HuH-7 (cell line): ENCODE measurements around the gene FREY1.

Experiments used
- DNase-seq: peaks from one replicate; pipeline ENCODE4 v3.0.0; 2011; ENCODE audit warnings: low spot score

The FREY1 gene, protein sequence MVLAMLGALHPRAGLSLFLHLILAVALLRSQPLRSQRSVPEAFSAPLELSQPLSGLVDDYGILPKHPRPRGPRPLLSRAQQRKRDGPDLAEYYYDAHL

DNA sequence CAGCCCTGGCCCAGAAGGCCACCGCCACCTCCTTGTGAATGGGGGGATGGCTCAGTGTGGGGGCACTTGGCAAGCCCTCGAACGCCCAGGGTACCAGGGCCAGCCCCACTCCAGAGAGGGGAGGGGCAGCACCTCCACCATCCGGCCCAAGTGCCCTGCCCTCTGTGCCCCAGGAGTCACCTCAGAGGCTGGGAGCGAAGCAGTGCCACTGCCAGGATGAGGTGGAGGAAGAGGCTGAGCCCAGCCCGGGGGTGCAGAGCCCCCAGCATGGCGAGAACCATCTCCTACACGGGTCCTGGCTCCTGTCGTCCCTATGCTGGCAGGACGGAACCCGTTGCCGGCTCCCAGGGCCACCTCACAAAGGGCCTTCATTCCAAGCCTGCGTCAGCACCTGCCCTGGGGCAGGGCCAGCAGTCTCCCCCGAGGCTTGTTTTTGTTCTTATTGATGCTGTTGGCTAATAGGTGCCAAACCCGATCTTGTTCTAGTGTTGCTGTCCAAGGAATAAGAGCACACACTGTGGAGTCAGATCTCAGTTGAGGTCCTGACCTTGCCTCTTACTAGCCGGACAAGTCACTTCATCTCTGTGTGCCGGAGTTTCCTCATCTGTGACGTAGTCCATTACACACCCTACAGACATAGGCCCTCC, at the start of gene FREY1:
TSS of gene FREY1 (minus strand) at position 307 of the 647 bp plus-strand sequence. CDS start at position 281, 26 bp downstream.
- no peak for DNase-seq

DNA sequence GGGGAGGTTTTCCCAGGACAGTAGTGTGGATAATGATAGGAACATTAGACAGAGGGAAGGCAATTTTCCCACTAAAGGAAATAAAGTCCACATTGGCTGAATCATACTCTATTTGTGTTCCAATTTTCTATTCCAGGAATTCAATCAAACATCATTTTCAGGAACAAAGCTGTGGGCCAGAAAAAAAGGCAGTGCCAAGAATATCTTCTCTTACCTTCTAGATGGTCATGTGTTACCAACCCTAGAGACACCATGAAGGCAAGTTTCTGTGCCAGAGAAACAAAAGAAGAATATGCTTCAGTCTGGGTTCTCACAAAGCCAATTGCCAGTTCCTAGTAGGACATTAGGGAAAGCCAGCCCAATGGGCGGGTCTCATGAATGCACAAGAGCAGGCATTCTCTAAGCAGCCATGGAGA, 42.9 kb upstream of the FREY1 start:
- no peak for DNase-seq

DNA sequence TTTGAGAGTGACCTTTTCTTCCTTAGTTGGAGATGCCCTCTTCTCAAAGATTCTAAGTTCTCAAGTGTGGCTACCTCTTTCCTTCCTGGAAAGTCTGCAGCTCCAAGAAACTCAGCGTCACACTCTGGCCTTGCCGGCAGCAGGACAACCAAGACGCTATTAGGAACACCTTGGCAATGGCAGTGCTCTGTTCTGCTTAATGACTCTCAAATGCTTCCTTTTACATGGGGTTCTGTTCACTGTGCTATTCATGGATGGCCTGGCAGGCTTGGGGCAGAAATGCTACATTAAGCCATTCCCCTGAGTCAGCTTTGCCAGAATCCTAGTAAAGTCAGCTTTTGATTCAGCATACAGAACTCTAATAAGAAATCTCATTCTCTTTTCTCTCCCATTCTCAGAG, 41.3 kb upstream of the FREY1 start:
- DNase-seq = no peak

DNA sequence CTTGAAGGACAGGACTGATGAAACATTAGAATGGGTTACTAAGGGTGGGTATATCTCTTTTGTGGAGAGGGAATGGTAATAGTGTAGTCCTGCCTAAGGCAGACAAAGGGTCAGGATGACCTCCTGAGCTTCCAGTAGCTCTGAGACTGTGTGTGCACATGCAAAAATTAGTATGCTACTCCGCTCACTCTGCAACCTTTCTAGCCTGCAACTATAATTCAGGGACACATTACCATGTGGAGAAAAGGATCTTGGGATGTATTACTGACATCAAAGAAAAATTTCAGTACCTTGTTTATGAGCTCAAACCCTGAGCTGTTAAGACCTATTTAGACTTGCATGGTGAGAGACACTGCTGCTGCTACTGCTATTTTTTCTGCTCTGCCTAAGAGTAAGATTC, 40.8 kb upstream of the FREY1 start:
- DNase-seq = no peak

DNA sequence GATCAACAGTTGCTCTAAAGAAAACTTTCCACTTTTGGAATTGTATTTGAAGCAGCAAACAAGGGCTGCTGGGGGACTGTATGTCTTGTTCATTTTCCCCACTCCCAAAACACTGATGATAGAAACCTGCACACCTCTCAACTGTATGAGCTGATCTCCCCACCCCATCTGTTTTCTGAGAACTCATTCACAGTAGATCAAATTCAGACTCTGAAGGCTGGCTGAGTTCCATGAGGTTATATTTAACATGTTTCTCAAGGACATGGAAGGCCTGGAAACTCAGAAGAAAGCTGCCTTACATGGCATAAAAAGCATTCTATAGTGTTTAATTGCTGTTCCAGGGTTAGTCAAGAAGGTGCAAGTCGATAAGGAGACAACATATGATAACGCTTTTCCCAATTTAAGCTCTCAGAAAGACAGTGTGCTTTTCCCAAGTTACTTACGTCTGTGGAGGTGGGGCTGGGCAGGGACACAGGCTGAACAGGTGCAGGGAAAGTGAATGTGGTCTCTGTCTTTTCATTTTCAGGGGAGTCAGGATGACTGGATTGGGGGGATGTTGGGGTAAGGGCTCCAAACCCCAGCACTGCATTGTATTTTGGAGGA, 38.4 kb upstream of the FREY1 start:
- DNase-seq = no peak

DNA sequence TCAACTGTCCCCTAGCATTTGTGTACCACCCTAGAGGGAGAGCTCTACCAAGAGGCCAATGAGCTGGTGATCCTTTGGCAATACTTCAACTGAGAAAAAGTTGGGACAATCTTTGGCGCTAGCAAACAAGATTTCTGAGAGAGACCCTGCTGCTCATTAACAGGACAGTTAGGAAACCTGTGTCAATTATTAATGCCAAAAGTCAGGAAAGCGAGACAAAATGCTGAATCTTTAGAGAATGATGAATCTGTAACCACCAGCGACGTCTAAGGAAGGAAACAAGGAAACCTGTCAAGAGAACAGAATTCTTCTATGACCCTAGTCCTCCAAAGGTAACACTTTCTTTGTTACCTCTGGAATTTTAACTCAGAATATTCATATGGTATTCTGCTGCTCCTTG, 35.3 kb upstream of the FREY1 start:
- no peak for DNase-seq

DNA sequence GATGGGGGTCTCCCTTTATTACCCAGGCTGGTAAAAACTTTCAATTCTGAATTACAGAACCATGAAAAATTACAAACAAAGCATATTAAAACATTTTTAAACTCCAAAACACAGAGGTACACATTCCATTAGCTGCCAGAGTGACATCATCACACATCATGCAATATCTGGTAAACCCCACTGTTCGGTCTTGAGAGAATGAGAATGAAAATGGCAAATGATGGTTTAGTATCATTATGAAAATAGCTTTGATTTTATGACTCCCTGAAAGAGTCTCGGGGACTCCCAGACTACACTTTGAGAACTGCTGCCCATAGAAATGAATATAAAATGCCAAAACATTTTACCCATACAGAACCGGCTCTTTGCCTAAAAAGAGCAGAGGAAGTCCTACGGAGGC, 34.2 kb upstream of the FREY1 start:
- DNase-seq = no peak

DNA sequence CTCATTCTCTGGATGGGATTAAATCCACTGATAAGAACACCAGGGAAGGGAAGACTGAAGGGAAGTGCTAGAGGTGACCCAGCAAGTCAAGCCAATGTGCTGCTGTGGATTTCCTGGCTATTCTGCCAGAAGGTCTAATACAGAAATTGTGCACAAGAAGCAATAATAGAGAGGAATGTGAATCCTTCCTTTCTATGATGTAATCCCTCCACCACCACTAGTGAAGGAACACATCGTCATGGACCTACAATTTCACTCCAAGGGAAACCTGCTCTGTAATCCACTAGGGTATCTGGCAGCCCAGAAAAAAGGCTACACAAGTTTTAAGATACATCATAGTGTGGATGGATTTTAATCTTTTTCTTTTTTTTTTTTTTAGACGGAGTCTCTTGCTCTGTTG, 32.8 kb upstream of the FREY1 start:
- DNase-seq = no peak

DNA sequence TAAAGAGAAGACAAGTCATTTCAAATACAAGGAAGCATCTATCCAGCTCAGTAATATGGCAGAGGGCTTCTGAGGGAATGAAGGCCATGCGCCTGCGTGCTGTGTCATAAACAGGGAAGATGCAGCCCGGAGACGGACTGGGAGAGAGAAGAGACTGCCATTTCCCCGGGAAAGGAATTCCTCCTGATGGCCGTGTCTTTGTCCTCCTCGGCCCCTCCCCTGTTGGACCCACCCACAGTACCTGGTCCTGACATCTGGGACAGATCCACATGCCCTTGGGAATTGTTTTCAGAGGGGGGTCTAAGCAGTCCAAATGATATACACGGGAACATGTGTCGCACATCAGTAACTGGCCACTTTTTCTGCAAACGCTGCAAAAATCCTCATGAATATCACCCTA, 30.8 kb upstream of the FREY1 start:
- DNase-seq = no peak

DNA sequence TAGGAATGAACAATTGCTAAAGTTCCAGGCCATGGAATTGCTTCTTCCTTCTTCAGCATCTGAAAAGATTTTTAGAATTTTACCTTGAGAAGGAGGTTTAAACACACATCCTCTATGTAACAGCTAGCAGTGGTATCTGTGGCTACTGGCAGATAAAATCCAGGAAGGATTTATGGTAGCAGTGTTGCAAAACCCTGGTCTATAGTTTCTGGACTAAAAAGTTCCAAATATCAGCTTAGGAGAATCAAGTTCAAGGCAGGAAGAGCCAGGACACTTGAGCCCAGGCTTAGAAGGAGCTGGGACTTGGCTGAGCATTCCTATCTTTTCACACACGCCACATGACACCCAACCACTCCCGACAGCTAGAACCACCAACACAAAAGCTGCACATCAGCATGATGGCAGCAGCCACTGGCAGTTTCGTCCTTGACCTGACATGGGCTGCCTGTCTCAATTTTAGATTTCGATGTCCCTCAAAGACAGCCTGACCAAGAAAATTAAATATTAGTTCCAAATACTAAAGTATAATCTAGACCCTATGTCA, 29.5 kb upstream of the FREY1 start:
- no peak for DNase-seq

DNA sequence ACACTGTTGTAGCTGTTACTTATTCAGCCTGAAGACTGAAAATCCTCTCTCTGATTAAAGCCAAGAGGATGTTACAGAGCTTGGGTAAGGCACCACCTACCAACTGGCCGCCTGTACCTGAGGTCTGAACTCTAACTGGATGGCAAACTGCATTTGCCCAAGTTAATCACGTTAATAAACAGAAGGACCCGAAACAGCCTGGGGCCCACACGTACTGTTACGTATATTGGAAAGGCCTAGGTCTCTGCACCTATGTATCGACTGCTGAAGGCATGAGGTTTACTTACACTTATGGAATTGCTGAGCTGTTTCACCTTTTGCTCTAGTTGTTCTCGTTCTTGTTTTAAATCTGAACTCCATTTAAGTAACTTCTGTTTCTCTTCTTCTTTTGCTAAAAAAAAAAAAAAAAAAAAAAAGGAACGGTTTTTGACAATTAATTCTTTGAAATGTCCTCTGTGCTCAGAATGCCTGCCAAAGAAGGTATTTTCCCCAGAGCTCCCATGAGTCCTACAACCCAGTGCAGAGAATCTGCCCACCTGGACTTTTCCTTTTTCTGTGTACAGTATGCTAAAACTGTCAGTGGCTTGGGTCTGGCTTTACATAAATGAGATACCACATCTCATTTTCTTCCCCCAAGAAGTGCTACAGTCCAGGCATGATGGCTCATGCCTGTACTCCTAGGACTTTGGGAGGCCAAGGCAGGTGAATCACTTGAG, 28.4 kb upstream of the FREY1 start:
- no peak for DNase-seq

DNA sequence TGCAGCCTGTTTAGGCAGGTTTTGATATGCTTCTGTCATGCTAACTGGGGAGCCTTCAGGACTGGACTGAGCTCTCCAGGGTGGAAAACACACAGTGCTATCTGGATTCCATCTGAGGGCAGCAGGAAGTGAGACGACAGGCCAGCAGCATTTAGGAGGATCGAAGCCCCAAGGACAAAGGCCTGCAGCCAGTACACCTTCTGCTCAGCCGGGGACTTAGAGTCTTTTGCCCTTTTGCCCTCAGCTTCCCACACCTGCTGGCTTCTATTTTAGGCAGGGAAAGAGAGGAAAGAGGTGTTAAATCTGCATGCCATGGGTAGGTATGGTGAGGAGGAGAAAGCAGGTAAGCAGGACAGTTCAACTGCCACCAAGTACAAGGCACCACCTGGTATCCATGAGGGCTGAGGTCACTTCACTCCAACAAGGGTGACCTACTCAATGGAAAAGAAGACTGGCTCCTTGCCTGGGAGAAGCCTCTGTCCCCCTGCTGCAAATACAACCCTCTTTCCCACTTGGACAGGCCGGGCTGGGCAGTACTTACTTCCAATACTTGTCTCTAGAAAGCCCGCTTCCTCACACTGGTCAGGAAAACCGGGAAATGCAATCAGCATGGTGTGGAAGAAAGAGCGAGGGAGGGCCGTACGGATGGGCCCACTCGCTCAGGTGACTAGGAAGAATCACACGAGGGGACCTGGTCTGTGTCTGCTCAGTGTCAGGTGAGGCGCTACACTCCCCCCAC, 27.7 kb upstream of the FREY1 start:
- DNase-seq = no peak

DNA sequence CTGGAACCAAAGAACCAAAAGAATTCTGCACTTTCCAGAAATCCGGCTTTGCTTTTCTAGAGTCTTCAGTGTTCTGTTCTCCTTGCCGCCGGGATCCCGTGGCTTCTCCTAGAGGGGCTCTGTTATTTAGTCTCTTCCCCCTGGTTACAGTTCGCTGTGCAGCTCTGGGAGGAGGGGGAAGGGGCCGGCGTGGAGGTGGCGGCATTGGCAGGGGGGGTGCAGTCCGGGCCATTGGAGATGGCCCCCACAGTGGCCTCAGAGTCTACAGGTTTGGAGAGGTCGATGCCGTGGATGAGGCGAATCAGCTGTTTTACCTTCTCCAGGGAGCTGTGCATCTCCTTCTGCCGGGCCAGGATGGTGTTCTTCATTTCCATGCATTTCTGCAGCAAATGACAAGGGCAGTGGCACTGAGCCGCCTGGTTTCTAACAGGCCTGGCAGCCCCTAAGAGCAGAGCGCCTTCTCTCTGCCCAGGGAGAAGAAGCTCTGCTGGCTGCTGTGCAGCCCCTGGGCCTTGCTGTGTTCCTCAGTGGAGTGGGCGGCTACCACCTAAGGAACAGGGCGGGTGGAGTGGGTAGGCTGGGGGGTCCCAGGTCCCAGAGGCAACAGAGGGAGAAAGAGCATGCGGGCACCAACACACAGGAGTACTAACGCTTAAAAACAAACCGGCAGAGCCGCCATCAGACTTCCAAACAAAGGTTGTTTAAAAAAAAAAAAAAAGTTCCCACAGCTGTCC, 26.9 kb upstream of the FREY1 start:
- no peak for DNase-seq

DNA sequence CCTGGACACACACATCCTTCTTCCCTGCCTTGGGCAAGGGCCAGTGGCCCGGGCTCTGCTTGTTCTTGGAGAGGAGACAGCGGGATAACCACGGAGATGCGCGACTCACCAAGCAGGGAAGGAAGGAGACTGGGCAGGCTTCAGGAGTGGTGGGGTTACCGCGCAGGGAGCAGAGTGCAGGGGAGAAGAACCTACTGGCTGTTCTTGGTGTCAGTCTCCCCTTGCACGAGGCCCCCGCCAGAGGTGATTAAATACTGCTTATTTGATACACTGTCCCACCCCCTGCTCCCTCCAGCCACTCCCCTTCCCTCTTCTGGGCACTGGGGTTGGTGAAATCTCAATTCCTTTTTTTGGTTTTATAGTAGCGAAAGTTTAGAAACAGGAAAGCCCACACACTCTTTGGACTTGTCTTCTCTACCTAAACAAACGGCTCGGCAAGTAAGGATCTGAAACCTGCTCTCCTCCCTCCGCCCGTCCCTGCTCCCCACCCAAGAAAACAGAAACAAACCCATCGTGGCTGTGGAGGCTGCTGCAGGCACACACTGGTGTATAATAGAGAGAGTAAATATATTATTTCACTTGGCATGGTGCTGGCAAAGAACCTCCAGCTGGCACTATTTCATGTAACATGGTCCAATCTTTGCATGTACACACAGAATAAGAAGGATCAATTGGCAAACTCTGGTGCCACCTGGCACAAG, 26.2 kb upstream of the FREY1 start:
- no peak for DNase-seq

DNA sequence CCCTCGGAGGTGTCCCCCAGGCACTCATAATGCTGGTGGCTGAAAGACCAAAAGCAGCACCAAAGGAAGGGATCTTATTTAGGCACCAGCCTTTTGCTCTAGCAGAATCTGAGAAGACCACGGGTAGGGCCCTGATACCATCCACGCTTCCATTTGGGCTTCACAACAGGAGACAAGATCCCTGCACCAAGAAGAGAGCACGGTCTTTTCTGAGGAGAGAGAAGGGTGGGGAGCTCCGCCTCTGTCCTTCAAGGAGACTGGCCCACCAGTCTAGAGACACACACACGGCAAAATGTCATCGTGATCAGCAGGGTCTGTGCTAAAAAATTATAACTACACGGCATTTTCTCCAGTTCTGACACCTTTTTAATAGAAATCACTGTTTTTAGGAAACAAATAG, 25.1 kb upstream of the FREY1 start:
- no peak for DNase-seq

DNA sequence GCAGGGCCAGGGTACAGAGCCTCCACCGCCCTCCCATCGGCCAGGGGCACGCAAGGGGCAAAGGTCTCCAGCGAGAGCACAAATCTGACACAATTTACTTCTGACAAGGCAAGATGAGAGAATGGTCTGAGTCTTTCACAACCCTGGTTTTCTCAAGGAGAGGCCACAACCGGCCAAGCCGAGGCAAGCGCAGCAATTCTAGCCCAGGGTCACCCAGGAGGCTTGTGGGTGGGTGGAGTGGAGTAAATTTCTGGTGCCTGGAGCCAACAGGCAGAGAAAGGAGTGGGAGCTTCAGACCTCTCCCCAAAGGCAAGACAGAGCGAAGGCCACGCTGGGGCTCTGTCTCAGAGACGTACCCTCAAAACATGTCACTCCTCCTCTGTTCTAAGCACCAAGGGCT, 24.7 kb upstream of the FREY1 start:
- DNase-seq = no peak

DNA sequence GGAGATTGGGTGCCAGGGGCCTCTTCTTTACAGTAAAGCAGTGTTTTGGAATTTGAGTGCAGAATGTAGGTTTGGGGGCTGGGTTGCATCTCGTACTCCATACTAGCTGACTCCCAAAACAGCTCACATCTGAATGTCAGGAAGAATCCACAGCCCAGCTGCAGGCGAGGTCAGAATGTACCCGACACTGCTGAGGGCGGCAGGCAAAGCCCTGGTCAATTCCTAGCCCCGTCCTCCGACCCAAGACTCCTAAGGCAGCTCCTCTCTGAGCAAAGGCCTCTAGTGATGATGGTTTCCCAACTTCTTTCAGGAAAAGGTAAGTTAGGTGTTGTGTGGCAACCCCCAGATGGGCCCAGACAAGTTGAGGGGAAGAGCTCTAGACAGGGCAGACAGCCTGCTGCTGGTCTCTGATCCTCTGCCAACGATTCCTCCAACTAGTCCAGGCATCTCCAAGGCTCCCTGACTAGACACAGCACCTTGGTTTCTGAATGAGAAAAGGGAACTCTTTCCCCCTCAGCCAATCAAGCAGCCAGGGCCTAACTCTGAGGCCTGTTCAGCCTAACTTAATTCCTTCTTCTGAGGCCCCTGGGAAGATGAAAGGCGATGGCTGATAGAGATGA, 24.0 kb upstream of the FREY1 start:
- no peak for DNase-seq

DNA sequence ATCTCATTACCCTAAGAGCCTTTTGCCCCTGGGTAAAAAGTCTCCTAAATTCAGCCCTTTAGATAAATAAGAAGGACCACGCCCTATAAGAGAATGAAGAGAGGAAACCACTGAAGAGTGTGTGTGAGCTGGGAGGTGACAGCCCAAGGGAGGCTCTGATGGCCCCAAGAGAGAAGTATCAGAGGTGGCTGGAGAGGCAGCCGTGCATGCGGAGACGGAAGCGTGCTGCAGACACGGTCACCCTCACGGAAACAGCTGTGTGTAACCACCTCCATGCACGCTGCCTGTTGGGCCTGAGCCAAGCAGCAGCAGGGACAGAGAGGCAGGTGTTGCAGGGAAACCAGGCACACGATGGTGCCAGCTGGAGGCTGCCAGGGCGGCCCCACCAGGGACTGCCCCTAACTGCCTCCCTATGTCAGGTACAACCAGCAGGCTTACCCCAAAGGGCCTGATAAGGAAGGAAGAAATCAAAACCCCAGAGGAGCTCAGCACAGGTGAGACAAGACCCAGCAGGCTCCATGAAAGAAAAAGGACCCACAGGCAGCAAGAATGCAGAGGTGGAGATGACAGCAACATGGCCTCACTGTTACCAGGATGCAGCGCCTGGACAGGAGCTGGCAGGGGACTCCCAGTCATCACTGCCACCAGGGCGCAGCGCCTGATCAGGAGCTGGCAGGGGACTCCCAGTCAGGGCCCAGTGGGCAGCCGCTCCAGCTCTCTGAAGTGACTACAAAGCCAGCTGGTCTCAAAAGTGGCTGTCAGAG, 23.1 kb upstream of the FREY1 start:
- DNase-seq = no peak

DNA sequence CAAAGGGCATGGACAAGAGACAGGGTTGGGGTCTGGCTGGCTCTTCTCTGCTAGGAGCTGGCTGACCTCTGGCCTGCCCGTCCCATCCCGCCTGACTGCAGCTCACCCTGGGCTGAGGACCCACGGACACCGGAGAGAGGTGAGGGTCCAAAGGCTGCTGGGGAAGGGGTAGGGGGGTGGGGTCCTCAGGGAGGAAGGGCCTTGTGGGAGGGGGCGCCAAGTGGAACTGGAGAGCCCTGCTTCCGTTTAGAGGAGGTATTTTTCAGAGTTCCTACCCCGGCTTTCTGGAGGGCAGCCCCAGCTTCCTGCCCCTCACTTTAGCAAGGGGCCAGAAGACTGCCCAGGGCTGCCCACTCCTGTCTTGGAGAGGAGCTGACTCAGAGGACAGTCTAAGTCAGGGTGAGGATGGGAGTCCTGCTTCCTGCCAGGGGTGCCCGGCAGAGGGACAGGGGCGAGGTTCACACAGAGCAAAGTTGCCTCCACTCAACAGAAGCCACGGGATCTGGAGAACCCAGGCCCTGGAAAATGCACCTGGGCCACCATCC, 22.5 kb upstream of the FREY1 start:
- no peak for DNase-seq
